ENCODE measurements around the gene ZNF438. TPM values are rescaled to one million over a fixed set of nuclear protein-coding genes. Genes with fewer than 3 reads are reported as not detected.
A peak's percentile ranks its signal among the peaks of the same experiment; 100 is the strongest.
"Not testable (repeated sequence)": the region's sequence is repeated elsewhere in the genome, so short reads cannot be mapped to it uniquely, and the experiment has no call there.

The ZNF438 gene
- total RNA-seq, 2 donors from 2014 or later, result 1.9 TPM

GRCh38 chr10:31064348-31064747, 32.7 kb upstream of the ZNF438 start:
- Mint-ChIP-seq H3K27me3 (peaks cover 30 to 31% of the 10 kb centered on the region in 2 donors), H3K9me3 (no peaks in the 10 kb centered on the region), H3K4me3 (no peak overlapping the region), H3K27ac (no peak overlapping the region), H3K36me3 (no peaks in the 10 kb centered on the region), H3K4me1 (ENCODE audit: low read depth in 2 of 2) (no peaks in the 10 kb centered on the region)
- no peak for DNase-seq (ENCODE audit: low spot score)
- ATAC-seq, result no peak

GRCh38 chr10:31063841-31064240, 32.2 kb upstream of the ZNF438 start:
- no peaks in the 10 kb centered on the region for H3K36me3 Mint-ChIP-seq
- no peaks in the 10 kb centered on the region for H3K9me3 Mint-ChIP-seq
- H3K4me3 Mint-ChIP-seq, result no peak overlapping the region
- H3K27me3 Mint-ChIP-seq, result peaks cover 26% of the 10 kb centered on the region in 2 donors
- DNase-seq (ENCODE audit: low spot score) (no peak), ATAC-seq (peak in 1 of 2 donors; percentile 40)
- H3K4me1 Mint-ChIP-seq (ENCODE audit: low read depth in 2 of 2), result no peaks in the 10 kb centered on the region
- H3K27ac Mint-ChIP-seq, result no peak overlapping the region

DNA sequence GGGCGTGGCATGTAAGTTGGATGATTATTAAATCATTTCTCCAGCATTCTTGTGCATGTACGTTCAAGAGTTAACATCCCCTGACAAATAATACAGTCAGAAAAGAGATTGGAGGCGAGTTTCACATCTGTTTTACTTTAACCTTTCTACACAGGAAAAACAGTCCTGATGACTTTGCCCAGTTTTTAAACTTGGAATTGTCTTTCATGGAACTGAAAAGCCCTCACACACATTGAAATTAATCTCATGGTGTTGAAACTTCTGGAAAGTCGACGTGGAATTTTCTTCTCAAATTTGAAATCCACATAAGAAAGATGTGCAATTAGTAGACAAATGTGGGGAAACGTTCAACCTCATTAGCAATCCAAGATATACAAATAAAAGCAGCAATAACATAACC, 31.2 kb upstream of the ZNF438 start:
- no peaks in the 10 kb centered on the region for H3K4me1 Mint-ChIP-seq (ENCODE audit: low read depth in 2 of 2)
- no peak for ATAC-seq
- H3K27me3 Mint-ChIP-seq, result peaks cover 21 to 25% of the 10 kb centered on the region in 2 donors
- H3K9me3 Mint-ChIP-seq, result no peaks in the 10 kb centered on the region
- no peak for DNase-seq (ENCODE audit: low spot score)
- H3K4me3 Mint-ChIP-seq, result no peak overlapping the region
- no peaks in the 10 kb centered on the region for H3K36me3 Mint-ChIP-seq
- H3K27ac Mint-ChIP-seq, result no peak overlapping the region

DNA sequence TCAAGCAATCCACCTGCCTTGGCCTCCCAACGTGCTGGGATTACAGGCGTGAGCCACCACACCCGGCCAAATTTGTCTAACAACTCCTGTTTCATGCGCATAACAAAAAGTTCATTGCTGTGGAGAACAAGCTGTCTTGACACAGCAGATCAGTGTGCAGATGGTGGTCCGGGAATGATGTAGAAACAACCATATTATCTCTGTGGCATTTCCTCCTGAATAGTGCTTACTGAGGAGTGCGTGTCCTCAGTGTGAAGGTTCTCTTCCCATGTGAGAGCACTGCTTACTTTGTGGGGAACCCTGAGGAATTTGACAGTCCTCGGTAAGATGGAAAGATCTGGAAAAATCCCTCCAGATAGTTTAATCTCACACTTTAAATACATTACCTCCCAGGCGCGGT, 30.3 kb upstream of the ZNF438 start:
- Mint-ChIP-seq H3K4me1 (ENCODE audit: low read depth in 2 of 2) (no peaks in the 10 kb centered on the region), H3K4me3 (no peak overlapping the region), H3K9me3 (no peaks in the 10 kb centered on the region), H3K36me3 (no peaks in the 10 kb centered on the region), H3K27ac (no peak overlapping the region), H3K27me3 (peaks cover 18 to 25% of the 10 kb centered on the region in 2 donors)
- no peak for DNase-seq (ENCODE audit: low spot score)
- no peak for ATAC-seq

DNA sequence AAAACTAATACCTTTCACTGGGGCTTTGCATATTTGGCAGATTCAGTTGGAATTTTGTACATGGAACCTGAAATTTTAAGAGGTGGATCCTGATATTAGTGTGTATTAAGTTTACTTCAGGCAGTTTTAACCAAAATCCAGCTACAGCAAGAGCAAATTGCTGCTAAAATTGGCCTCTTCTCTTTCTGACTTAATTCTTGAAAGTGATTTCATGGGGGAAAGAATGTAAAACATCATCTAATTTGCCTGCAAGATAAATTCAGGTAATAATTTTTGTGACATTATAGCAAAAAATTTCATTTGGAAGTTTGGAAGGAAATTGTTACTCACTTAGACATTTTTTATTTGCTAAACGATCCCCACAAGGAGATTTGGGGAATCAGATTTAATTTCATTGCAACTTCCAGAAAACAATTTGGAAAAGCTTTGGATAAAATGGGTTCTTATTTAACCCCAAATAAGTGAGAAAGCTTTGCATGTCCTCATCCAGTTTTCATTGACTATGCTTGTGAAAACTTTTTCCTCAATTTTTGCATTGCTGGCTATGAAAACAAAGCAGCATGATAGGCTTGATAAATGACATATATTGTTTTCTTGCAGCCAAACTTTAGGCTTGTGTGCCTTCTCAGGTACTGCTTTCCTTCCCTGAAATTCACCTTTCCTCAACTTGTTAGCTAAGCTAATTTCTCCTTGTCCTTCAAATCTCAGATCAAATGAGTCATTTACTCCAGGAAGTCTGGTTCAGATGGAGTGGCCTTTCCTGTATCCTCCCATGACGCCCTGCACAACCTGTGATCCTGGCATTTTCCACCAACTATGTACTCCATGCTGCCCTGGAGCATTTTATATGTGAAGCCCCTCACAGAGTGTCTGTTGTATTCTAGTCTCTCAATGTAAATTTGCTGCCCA, 27.4 kb upstream of the ZNF438 start:
- Mint-ChIP-seq H3K36me3 (no peaks in the 10 kb centered on the region), H3K27ac (no peak overlapping the region), H3K9me3 (no peaks in the 10 kb centered on the region), H3K27me3 (peaks cover 12 to 13% of the 10 kb centered on the region in 2 donors), H3K4me3 (no peak overlapping the region), H3K4me1 (ENCODE audit: low read depth in 2 of 2) (no peaks in the 10 kb centered on the region)
- DNase-seq (ENCODE audit: low spot score), result no peak
- no peak for ATAC-seq

DNA sequence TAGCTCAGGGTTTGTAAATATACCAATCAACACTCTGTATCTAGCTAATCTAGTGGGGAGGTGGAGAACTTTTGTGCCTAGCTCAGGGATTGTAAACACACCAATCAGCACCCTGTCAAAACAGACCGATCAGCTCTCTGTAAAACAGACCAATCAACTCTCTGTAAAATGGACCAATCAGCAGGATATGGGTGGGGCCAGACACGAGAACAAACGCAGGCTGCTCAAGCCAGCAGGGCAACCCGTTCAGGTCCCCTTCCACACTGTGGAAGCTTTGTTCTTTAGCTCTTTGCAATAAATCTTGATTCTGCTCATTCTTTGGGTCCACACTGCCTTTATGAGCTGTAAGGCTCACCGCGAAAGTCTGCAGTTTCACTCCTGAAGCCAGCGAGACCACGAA, 25.0 kb upstream of the ZNF438 start:
- not testable (repeated sequence) for H3K9me3 Mint-ChIP-seq; H3K4me3 Mint-ChIP-seq; ATAC-seq; H3K4me1 Mint-ChIP-seq (ENCODE audit: low read depth in 2 of 2); H3K27ac Mint-ChIP-seq; DNase-seq (ENCODE audit: low spot score); H3K36me3 Mint-ChIP-seq
- H3K27me3 Mint-ChIP-seq, result peaks cover 10 to 13% of the 10 kb centered on the region in 2 donors

GRCh38 chr10:31055573-31056251, 24.0 kb upstream of the ZNF438 start:
- DNase-seq (ENCODE audit: low spot score) (no peak), ATAC-seq (peak in 1 of 2 donors; percentile 24)
- Mint-ChIP-seq H3K4me3 (no peak overlapping the region), H3K36me3 (no peaks in the 10 kb centered on the region), H3K4me1 (ENCODE audit: low read depth in 2 of 2) (no peaks in the 10 kb centered on the region), H3K27ac (no peak overlapping the region), H3K27me3 (peaks cover 10 to 13% of the 10 kb centered on the region in 2 donors), H3K9me3 (no peaks in the 10 kb centered on the region)

DNA sequence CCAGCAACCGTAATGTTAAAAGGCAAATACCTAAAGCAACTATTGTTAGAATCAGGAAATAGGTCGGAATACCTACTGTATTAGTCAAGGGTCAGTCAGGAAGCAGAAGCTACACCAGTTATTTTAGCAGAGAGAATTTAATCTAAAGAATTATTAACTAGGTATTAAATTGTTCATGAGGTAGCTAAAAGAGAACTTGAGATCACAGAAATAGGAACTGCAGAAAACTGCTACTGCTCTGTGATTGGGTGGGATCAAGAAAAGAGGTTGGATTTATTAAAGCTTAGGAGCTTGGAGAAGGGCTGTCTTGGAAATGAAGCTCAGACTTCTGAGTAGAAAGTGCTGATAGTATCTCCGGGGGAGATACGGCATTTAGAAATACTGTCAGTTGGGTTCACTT, 20.0 kb upstream of the ZNF438 start:
- H3K27me3 Mint-ChIP-seq, result peaks cover 11 to 12% of the 10 kb centered on the region in 2 donors
- ATAC-seq, result no peak
- DNase-seq (ENCODE audit: low spot score), result no peak
- H3K36me3 Mint-ChIP-seq, result peaks cover 4% of the 10 kb centered on the region
- H3K27ac Mint-ChIP-seq, result no peak overlapping the region
- H3K4me1 Mint-ChIP-seq (ENCODE audit: low read depth in 2 of 2), result no peaks in the 10 kb centered on the region
- no peaks in the 10 kb centered on the region for H3K9me3 Mint-ChIP-seq
- H3K4me3 Mint-ChIP-seq, result no peak overlapping the region

DNA sequence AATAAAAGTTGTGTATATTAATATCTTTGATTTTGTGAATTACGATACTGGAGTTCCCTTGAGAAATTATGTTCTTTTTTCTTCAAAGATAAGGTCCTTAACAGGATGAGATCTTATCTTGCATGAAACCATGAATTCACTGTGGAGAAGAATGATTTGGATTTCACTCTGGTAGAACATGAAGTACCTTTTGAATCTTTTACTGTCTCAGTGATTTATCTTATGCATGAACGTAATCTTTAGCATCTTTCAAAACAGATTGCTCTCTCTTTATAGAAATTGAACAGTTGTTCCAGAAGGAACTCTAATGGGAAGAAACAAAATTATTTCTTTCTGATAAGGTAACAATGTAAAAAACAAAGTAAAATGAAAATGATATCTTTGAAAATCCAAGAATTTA, 11.0 kb upstream of the ZNF438 start:
- Mint-ChIP-seq H3K9me3 (peaks cover 5% of the 10 kb centered on the region), H3K27me3 (peaks cover 22% of the 10 kb centered on the region in 2 donors), H3K4me3 (no peak overlapping the region), H3K36me3 (peaks cover 4% of the 10 kb centered on the region), H3K27ac (no peak overlapping the region), H3K4me1 (ENCODE audit: low read depth in 2 of 2) (no peaks in the 10 kb centered on the region)
- DNase-seq (ENCODE audit: low spot score) (no peak), ATAC-seq (no peak)

DNA sequence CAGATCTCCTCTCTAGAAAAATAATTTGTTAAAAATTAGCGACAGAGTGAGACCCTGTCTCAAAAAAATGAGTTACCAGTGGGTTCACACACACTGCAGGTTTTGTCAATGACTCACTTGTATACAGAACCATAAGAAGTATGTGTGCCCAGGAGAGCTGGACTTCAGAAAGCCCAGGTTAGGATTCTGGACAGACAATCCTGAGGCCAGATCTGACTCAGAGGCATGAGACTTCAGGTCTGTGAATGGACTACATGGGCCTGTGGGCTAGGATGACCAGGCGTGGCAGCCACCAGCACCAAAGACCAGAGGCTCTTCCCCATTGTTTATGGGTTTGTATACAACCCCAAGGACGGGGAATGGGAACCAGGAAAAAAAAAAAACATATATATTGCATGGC, 9.3 kb upstream of the ZNF438 start:
- H3K9me3 Mint-ChIP-seq, result peaks cover 5% of the 10 kb centered on the region
- peaks cover 9 to 14% of the 10 kb centered on the region in 2 donors for H3K27me3 Mint-ChIP-seq
- H3K36me3 Mint-ChIP-seq, result no peaks in the 10 kb centered on the region
- H3K4me3 Mint-ChIP-seq, result no peak overlapping the region
- no peak overlapping the region for H3K27ac Mint-ChIP-seq
- ATAC-seq (no peak), DNase-seq (ENCODE audit: low spot score) (no peak)
- H3K4me1 Mint-ChIP-seq (ENCODE audit: low read depth in 2 of 2), result no peaks in the 10 kb centered on the region

GRCh38 chr10:31039006-31039405, 7.3 kb upstream of the ZNF438 start:
- not testable (repeated sequence) for H3K4me3 Mint-ChIP-seq; DNase-seq (ENCODE audit: low spot score); H3K9me3 Mint-ChIP-seq; H3K36me3 Mint-ChIP-seq; H3K27me3 Mint-ChIP-seq; H3K27ac Mint-ChIP-seq; H3K4me1 Mint-ChIP-seq (ENCODE audit: low read depth in 2 of 2); ATAC-seq

DNA sequence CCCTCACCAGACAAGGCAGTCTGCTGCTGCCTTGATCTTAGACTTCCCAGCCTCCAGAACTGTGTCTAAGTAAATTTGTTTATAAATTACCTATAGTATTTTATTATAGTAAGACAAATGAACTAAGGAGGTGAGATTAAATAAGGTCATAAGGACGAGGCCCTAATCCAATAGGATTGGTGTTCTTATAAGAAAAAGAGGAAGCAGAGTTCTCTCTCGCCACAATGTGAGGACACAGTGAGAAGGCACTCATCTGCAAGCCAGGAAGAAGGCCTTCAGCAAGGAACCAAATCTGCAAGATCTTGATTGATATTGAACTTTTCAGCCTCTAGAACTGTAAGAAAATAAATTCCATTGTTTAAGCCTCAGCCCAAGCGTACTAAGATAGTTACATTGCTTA, 6.1 kb upstream of the ZNF438 start:
- Mint-ChIP-seq H3K27me3 (peaks cover 0 to 2% of the 10 kb centered on the region in 2 donors), H3K36me3 (no peaks in the 10 kb centered on the region), H3K4me1 (ENCODE audit: low read depth in 2 of 2) (no peaks in the 10 kb centered on the region), H3K9me3 (no peaks in the 10 kb centered on the region), H3K4me3 (no peak overlapping the region), H3K27ac (no peak overlapping the region)
- ATAC-seq, result no peak
- DNase-seq (ENCODE audit: low spot score), result no peak

DNA sequence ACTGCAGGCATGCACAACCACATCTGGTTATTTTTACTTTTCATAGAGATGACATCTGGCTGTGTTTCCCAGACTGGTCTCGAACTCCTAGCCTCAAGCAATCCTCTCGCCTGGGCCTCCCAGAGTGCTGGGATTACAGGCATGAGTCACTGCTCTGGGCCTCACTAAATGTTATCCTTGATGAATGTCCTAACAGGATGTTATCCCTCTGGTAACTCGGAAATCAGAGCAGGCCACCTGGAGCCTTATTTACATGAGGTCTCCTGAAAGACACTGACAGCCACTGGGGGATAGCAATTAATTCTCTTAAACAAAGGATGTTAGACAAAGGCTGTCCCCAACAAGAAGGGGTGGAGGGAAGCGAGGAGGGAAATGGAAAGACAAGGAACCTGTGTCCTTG, 4.5 kb upstream of the ZNF438 start:
- H3K36me3 Mint-ChIP-seq, result no peaks in the 10 kb centered on the region
- H3K9me3 Mint-ChIP-seq, result no peaks in the 10 kb centered on the region
- H3K4me1 Mint-ChIP-seq (ENCODE audit: low read depth in 2 of 2), result no peaks in the 10 kb centered on the region
- ATAC-seq, result no peak
- no peak for DNase-seq (ENCODE audit: low spot score)
- no peak overlapping the region for H3K27ac Mint-ChIP-seq
- no peak overlapping the region for H3K4me3 Mint-ChIP-seq
- no peaks in the 10 kb centered on the region for H3K27me3 Mint-ChIP-seq

DNA sequence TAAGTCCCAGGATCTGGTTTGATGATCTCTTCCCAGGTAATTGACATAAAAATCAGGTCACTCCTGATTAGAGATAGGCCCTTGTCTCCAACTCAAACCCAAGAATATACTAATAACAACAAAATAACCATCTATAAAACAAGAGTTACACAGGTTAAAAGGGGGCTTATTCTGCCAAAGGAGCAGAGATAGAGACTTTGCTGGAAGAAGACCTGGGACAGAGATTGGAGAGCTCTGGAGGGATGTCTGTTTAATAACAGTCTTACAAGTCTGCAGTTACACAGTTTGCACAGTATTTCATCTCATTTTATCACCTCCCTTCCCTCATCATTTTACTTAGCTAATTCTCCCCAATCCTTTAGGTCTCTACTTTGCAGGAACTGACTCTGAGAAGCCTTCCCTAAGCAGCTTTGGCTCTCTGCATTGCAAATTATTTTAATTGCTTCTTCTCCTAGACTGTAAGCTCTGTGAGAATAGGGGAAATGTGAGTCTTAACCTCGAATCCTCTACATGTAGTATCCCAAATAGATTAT, 3.7 kb upstream of the ZNF438 start:
- Mint-ChIP-seq H3K4me1 (ENCODE audit: low read depth in 2 of 2) (no peaks in the 10 kb centered on the region), H3K27me3 (no peaks in the 10 kb centered on the region), H3K36me3 (no peaks in the 10 kb centered on the region), H3K4me3 (no peak overlapping the region), H3K27ac (no peak overlapping the region), H3K9me3 (no peaks in the 10 kb centered on the region)
- ATAC-seq (no peak), DNase-seq (ENCODE audit: low spot score) (no peak)
